HG03575 (cell line): ENCODE measurements around the gene NACA2.
"Not testable (repeated sequence)": the region's sequence is repeated elsewhere in the genome, so short reads cannot be mapped to it uniquely, and the experiment has no call there.

Source experiments
- ATAC-seq: cut with Tn5 transposase; IDR thresholded peaks from one replicate; pipeline ENCODE4 v1.9.1; 2021; ENCODE audit not compliant: unreplicated experiment, insufficient number of reproducible peaks, low FRiP score; ENCODE audit errors: extremely low read depth

Gene NACA2

GRCh38 chr17:61605692-61606091 is 14.7 kb upstream of the NACA2 start:
- ATAC-seq: no peak

GRCh38 chr17:61601297-61601696 is 10.3 kb upstream of the NACA2 start:
- no peak for ATAC-seq

DNA sequence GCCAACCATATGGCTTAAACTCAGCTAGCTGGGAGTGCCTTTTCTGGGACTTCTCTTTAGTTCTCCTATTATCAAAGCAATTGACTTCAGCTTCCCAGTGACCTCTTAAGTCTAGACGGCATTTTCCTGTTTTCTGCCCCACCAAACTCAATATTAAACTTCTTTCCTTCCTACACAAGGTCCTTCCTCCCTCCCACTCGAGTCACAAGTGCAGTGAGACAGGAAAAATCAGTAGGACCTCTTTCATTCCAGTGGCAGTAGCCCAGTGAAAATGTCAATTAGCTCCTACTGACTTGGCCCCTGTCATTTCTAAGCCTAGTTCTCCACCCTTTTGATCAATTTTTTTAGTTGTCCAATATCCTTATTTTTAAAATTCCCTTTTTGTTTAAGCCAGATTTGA is 9.6 kb upstream of the NACA2 start:
- no peak for ATAC-seq

DNA sequence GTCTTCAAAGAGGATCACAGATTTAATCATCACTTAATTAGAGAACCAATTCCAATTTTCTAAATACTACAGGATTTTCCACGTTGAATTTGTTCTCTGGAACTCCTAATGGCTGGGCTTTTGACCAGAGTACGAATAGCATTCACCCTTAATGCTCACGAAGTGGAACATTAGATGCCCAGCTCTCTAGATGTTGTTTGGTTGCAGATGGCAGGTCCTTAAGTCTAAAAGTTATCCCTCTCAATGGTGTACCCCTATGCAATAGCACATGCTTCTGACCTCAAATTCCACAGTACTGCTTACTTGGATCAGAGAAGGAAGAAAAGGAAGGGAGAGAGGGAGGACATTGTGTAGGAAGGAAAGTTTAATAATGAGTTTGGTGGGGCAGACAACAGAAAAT is 8.6 kb upstream of the NACA2 start:
- no peak for ATAC-seq

GRCh38 chr17:61598014-61598413 is 7.0 kb upstream of the NACA2 start:
- ATAC-seq: no peak

- ATAC-seq: no peak
These were observed 6.6 kb upstream of the NACA2 start for GRCh38 chr17:61597607-61598006.

GRCh38 chr17:61595418-61596186 is 4.6 kb upstream of the NACA2 start:
- no peak for ATAC-seq

GRCh38 chr17:61594294-61594825 is 3.3 kb upstream of the NACA2 start:
- ATAC-seq: no peak

- no peak for ATAC-seq
These were observed 2.4 kb upstream of the NACA2 start for GRCh38 chr17:61593426-61593825.

DNA sequence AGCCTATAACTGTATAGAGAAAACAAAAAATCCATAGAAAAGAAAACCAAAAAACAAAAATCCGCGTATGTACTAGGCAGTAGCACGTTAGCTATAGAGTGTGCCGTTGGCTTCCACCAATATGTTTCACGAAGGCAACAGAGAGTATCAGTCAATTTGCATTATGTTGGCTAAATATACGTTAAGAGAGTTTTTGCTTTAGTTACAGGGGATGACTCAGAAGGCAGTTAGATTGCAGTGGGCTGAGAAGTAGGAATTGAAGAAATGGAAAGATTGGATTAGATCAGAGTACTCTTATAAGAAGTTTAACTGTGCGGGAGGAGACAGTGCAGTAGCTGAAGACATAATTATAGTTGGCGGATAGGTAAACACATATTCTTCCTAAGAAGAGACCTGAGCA is 911 bp upstream of the NACA2 start:
- no peak for ATAC-seq

DNA sequence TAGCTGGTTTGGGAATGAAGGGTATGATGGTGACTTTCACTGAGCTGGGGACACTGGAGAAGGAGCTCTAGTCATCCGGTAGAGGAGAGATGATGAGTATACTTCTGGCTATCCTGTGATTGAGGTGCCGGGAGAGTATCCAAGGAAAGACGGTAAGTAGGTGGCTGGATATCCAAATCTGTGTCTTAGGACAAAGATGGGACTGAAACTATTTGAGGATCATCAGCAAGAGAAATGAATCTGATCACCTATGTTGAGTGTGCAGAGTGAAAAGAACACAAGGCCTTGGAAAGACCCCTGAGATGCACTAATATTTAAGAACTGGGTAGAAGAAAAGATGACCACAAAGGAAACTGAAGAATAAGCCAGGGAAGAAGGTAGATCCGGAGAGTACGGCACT is 1.0 kb downstream of the NACA2 start:
- no peak for ATAC-seq

DNA sequence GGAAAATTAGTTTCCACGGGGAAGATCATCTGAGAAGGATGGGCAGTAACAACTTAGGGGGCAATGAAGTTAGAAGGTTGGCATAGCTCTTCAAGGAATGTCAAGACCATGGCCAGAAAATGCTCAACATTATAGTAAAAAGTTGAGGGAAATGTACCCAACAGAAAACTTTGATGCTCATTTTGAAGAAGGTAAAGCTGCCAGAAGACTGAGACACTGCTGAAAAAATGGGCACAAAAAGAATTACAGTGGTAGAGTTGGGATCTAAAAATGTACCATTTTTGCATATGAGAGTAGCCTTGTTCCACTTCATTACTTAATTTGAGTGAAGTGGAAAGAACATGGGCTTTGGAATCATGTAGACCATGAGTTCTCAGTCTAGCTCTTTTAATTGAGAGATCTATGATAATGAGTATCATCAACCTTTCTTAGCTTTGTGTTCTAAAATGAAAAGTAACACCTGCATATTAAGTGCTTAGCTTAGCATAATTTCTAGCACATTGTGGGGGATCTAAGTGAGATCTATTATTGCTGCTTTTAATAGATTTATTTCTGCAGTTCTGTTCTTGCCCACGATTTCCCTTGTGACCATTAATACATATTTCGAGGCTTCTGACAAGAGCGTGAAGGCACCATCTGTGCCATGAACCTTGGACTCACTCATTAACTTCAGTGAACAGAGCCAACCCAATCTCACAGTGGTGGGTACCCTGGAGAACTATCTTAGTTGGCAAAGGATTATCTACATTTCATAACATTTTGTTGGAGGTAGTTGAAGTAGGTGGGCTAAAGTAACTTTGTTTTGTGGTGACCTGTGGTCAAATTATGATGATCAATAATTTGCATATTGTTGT is 3.0 kb downstream of the NACA2 start:
- no peak for ATAC-seq

DNA sequence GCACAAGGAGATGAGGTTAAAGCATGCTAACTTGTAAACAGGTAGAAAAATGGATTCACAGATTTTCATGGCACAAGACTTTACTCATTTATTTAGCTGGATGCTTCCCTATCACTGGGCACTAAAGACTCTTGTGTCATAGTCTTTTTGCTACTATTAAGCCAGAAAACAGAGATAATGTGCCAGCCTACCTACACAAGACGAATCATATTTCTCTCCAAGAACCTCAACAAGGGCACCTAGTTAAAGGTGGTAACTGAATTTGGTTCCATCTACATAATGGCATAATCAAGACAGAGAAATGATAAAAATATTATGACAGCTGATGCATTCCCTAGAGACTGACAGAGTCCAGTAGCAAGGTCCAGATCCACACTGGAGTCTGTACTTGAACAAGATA is 3.8 kb downstream of the NACA2 start:
- ATAC-seq: no peak

DNA sequence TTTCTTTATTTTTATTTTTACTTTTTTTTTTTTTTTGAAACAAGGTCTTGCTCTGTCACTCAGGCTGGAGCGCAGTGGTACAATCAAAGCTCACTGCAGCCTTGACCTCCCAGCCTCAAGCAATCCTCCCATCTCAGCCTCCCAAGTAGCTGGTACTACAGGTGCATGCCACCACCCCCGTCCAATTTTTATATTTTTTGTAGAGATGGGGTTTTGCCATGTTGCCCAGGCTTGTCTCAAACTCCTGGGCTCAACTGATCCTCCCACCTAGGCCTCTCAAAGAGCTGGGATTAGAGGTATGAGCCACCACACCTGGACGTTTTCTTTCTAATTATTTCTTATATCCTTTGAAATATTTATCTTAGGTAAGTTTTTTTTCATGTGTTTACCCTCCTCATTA is 4.4 kb downstream of the NACA2 start:
- ATAC-seq: not testable (repeated sequence)

- no peak for ATAC-seq
These were observed 4.9 kb downstream of the NACA2 start for GRCh38 chr17:61586031-61586566.

- ATAC-seq: no peak
These were observed 6.2 kb downstream of the NACA2 start for GRCh38 chr17:61584866-61585265.

DNA sequence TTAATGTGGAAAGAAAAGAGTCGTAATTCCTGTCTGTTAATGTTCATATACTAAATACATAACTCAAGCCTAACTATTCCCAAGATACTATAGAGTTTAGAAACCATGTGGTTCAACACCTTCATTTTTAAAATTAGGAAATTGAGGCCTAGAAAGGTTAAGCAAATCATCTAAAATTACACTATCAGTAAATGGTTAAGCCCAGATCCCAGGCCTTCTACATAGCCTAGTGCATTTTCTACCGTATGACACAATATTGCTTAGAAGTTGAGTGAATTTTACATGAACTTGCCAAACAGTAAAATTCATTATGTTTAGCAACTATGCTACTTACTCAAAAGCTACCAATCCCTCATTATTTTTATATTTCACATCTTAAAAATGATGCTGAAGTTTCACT is 6.8 kb downstream of the NACA2 start:
- ATAC-seq: no peak

GRCh38 chr17:61583660-61584264 is 7.3 kb downstream of the NACA2 start:
- ATAC-seq: no peak

GRCh38 chr17:61583242-61583641 is 7.8 kb downstream of the NACA2 start:
- ATAC-seq: no peak
